ENCODE results near the gene RAB27B. TPM values are rescaled to one million over a fixed set of nuclear protein-coding genes. Genes with fewer than 3 reads are reported as not detected.

RAB27B gene
- total and polyA plus RNA-seq, 2 of the 8 experiments (the other 6 are each of a cell fraction or from before 2014, with no cell fraction given): 0.05 to 0.60 TPM

- Histone ChIP-seq H2BK20ac (ENCODE audit: low read length) (no peak overlapping the region), H2BK12ac (ENCODE audit: low read depth, low read length) (no peak overlapping the region), H2BK120ac (replicated peaks; ENCODE audit: low read depth, low read length) (no peak overlapping the region), H2BK5ac (ENCODE audit: low read depth, low read length) (no peak overlapping the region), H3K36me3 (ENCODE audit: control insufficient read depth in 2 of 4, insufficient read depth in 4 of 4, low read length in 3 of 4) (no peaks in the 10 kb centered on the region), H3K79me2 (ENCODE audit: control insufficient read depth in 1 of 2, insufficient read depth in 2 of 2, low read length in 2 of 2) (no peaks in the 10 kb centered on the region), H2AK5ac (ENCODE audit: low read depth, low read length) (no peak overlapping the region), H3K23ac (ENCODE audit: insufficient read length) (no peak overlapping the region), H3K9me3 (ENCODE audit: insufficient read depth in 2 of 2, low read depth in 1 of 2, low read length in 1 of 2) (no peaks in the 10 kb centered on the region), H3K56ac (replicated peaks; ENCODE audit: insufficient read length, low read depth, low read length) (no peak overlapping the region), H3K9ac (replicated peaks in 1 of 4; ENCODE audit: extremely low read depth in 1 of 4, low read depth in 3 of 4, low read length in 3 of 4) (no peak overlapping the region), H3K27ac (ENCODE audit: low read depth, low read length) (no peak overlapping the region), H3K4me1 (replicated peaks in 1 of 4; ENCODE audit: control insufficient read depth in 3 of 4, insufficient read depth in 4 of 4, low read length in 3 of 4) (no peaks in the 10 kb centered on the region), H3K27me3 (replicated peaks in 1 of 4; ENCODE audit: control insufficient read depth in 3 of 4, extremely low read depth in 1 of 4, insufficient read depth in 3 of 4, low read length in 3 of 4) (no peaks in the 10 kb centered on the region), H3K14ac (ENCODE audit: insufficient read length) (no peak overlapping the region), H3K4ac (replicated peaks; ENCODE audit: insufficient read length, low read depth, low read length) (no peak overlapping the region), H4K91ac (replicated peaks; ENCODE audit: insufficient read length, low read length) (no peak overlapping the region), H2AFZ (ENCODE audit: low read length) (no peak overlapping the region), H3K23me2 (ENCODE audit: low read depth, low read length) (no peaks in the 10 kb centered on the region), H3K79me1 (ENCODE audit: low read depth, low read length) (no peaks in the 10 kb centered on the region), H3K18ac (ENCODE audit: extremely low read depth, low read length) (no peak overlapping the region), H4K8ac (ENCODE audit: extremely low read depth, insufficient read depth, low read length) (no peak overlapping the region), H4K5ac (ENCODE audit: insufficient read length, low read depth, low read length) (no peak overlapping the region), H4K20me1 (replicated peaks in 1 of 2; ENCODE audit: control insufficient read depth in 1 of 2, insufficient read depth in 2 of 2, low read length in 2 of 2) (no peaks in the 10 kb centered on the region), H2BK15ac (ENCODE audit: low read length) (no peak overlapping the region), H3K4me2 (ENCODE audit: insufficient read depth in 1 of 2, low read depth in 2 of 2, low read length in 2 of 2) (no peak overlapping the region), H3K4me3 (ENCODE audit: extremely low read depth in 1 of 4, insufficient read depth in 2 of 4, low read depth in 3 of 4, low read length in 4 of 4) (no peak overlapping the region)
- 89% methylated on average over 2 of the region's 2 CpGs; no CpG with 5 or more reads in 1 of the 2 experiments for WGBS, 2 experiments (ENCODE audit: extremely low coverage in 1 of 2, insufficient coverage in 1 of 2, insufficient read length in 1 of 2, insufficient replicate concordance in 2 of 2, low coverage in 1 of 2, low lambda C conversion rate in 2 of 2, missing lambda C conversion rate in 1 of 2)
- TF ChIP-seq CREB1 (IDR thresholded peaks at IDR 0.05) (no peak), JUN (IDR thresholded peaks at IDR 0.05; ENCODE audit: low read depth, low read length) (no peak), EGR1 (IDR thresholded peaks at IDR 0.05; ENCODE audit: borderline replicate concordance, low read depth, low read length) (no peak), CBX5 (IDR thresholded peaks at IDR 0.05; ENCODE audit: low read depth, low read length) (no peak), BACH1 (IDR thresholded peaks at IDR 0.05; ENCODE audit: low read length) (no peak)
- POLR2A ChIA-PET (ENCODE audit: partially characterized antibody): interaction anchor here (1.2 kb wide), 1 partner anchor 21 kb away, joined by 3 read pairs; the partner anchor contains the start of gene RAB27B
- DNase-seq (ENCODE audit: low read depth in 1 of 2, low spot score in 2 of 2): no peak
- FAIRE-seq: no peak
- CTCF ChIA-PET (ENCODE audit: partially characterized antibody): no interaction called here
Observed at GRCh38 chr18:54807303-54807702, 21.0 kb upstream of the RAB27B start.
